Colonic mucosa (tissue), 4 donors: ENCODE data around the gene CCL16. TPM values are rescaled to one million over a fixed set of nuclear protein-coding genes. Genes with fewer than 3 reads are reported as not detected.

Experiments used
- DNase-seq: peaks from one replicate; pipeline ENCODE4 v3.0.0-alpha.2; 2020
- H3K27ac ChIP-seq: fragments of 200-600 bp; one replicate; pipeline ENCODE4 v1.8.0; 2021
- H3K27me3 ChIP-seq: fragments of 200-600 bp; one replicate; pipeline ENCODE4 v1.8.0; 2021
- H3K36me3 ChIP-seq: fragments of 200-600 bp; one replicate; pipeline ENCODE4 v1.8.0; 2021
- H3K4me1 ChIP-seq: fragments of 200-600 bp; one replicate; pipeline ENCODE4 v1.8.0; 2021; ENCODE audit warnings: mild to moderate bottlenecking
- H3K4me3 ChIP-seq: fragments of 200-600 bp; one replicate; pipeline ENCODE4 v1.8.0; 2021
- H3K9ac ChIP-seq, 2 donors: one replicate each; pipeline ENCODE4 v1.7.0; 2013; ENCODE audit warnings: control low read depth in 2 of 2, low read depth in 2 of 2, low read length in 2 of 2
- H3K9me3 ChIP-seq: fragments of 200-600 bp; one replicate; pipeline ENCODE4 v1.8.0; 2021
- intact Hi-C: fragments of 100-400 bp; cut with DNase I; formaldehyde crosslinking; loops from one replicate; pipeline ENCODE4 v1.14.1; 2022
- total RNA-seq, 2 donors: library from RNA; stranded (reverse); fragmentation: NEBNext Ultra II Directional in 1 of 2; extraction: Animal tissue kit (Norgen Biotek cat#: 25700) in 1 of 2; gene quantifications; one replicate each; pipeline ENCODE4 v1.2.1, GENCODE V29; 2021
- TF ChIP-seq, protein P1 (sequence below): fragments of 200-600 bp; IDR thresholded peaks from one replicate; pipeline ENCODE4 v1.8.0; 2022; ENCODE audit warnings: antibody characterized with exemption, mild to moderate bottlenecking
- donor health status: healthy.
- donor health status: DM: no; HTN: no; CAD: no.
- donor health status: DM: no; HTN: no; CAD: no.

The CCL16 gene
- total RNA-seq, 2 donors from 2014 or later = not detected

DNA sequence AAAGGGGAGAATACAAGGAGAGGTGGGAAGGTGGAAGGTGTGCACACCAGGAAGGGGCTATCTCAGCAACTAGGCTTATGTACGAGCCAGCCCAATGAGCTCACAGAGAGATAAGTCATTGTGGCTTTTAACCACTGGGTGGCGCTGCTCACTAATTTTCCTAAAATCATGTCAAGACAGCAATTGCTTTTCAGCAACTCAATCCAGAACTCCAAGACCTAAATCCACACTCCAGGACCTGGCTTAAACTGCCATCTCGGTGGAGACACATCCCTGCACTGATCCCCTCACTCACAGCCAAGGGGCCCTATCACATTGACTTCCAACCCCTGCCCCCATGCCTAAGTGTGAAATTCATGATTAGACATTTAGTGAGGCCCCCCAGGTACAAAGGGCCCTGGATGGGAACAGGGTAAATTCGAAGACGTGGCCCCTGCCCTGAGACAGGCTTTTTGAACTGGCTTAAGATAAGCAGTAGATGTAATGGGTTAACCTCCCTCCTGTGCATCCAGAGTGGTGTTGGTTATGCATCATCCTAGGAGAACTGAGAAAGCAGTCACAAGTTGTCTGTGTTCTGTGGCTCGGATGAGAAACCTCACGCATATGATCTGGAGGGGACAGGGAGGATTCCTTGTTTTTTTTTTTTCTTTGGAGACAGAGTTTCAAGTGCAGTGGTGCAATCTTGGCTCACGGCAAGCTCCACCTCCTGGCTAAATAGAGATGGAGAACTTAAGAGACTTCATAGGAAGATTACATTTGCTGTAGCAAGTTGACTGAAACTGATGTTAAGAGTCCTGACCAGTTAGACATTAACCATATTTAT lies 11.5 kb downstream of the CCL16 start:
- Histone ChIP-seq H3K27me3 (no peaks in the 10 kb centered on the region), H3K36me3 (no peaks in the 10 kb centered on the region), H3K4me1 (no peaks in the 10 kb centered on the region), H3K4me3 (no peak overlapping the region), H3K9me3 (no peaks in the 10 kb centered on the region), H3K9ac (no peak overlapping the region), H3K27ac (no peak overlapping the region)
- peak; percentile 91 for DNase-seq
- intact Hi-C loops = loop anchor here (2.0 to 10.0 kb wide), 2 partner anchors 179 to 515 kb away; partner anchors contain the start of gene ZNHIT3
- TF ChIP-seq, protein P1, sequence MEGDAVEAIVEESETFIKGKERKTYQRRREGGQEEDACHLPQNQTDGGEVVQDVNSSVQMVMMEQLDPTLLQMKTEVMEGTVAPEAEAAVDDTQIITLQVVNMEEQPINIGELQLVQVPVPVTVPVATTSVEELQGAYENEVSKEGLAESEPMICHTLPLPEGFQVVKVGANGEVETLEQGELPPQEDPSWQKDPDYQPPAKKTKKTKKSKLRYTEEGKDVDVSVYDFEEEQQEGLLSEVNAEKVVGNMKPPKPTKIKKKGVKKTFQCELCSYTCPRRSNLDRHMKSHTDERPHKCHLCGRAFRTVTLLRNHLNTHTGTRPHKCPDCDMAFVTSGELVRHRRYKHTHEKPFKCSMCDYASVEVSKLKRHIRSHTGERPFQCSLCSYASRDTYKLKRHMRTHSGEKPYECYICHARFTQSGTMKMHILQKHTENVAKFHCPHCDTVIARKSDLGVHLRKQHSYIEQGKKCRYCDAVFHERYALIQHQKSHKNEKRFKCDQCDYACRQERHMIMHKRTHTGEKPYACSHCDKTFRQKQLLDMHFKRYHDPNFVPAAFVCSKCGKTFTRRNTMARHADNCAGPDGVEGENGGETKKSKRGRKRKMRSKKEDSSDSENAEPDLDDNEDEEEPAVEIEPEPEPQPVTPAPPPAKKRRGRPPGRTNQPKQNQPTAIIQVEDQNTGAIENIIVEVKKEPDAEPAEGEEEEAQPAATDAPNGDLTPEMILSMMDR = peak; percentile 82

DNA sequence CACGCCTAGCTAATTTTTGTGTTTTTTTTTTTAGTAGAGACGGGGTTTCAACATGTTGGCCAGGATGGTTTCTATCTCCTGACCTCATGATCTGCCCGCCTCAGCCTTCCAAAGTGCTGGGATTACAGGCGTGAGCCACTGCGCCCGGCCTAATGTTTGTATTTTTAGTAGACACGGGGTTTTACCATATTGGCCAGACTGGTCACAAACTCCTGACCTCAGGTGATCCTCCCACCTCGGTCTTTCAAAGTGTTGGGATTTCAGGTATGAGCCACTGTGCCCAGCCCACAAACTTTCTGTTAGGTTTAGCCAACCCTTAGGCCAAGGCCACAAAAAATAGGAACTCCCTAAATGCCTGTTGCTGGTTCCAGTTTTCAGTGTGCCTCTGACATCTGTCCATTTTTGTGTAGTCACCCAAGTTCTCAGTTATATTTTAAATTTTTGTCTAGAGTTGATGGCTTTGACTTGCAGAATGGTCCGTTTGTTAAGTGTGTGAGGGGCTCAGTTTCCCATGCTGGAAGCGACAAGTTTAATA lies 12.7 kb downstream of the CCL16 start:
- Histone ChIP-seq H3K4me1 (no peaks in the 10 kb centered on the region), H3K27me3 (no peaks in the 10 kb centered on the region), H3K4me3 (no peak overlapping the region), H3K27ac (no peak overlapping the region), H3K36me3 (no peaks in the 10 kb centered on the region), H3K9me3 (no peaks in the 10 kb centered on the region), H3K9ac (no peak overlapping the region)
- TF ChIP-seq, protein P1 = no peak
- no peak for DNase-seq
- intact Hi-C loops = loop anchor here (2.0 kb wide), 1 partner anchor 180 kb away; no protein-coding TSS in a partner anchor

DNA sequence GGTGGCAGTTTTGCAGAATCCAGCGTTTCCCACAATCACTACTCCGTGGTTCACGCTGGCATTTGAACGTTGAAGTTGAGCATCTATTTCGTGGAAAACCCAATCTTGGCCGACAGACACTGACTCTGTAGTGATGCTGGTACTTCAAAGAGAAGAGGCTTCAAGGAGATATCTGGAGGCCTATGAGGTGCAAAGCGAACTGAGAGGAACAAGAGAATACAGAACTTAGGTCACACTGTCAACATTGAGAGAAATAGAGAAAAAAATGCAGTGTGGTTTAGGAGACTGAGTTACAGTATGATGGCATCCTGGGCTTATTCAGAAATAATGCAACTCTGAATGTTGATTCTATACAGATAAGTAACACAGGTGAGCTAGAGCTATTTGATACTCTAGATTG lies 16.0 kb downstream of the CCL16 start:
- Histone ChIP-seq H3K4me1 (no peaks in the 10 kb centered on the region), H3K9ac (no peak overlapping the region), H3K4me3 (no peak overlapping the region), H3K36me3 (no peaks in the 10 kb centered on the region), H3K27me3 (no peaks in the 10 kb centered on the region), H3K27ac (no peak overlapping the region), H3K9me3 (no peaks in the 10 kb centered on the region)
- no peak for DNase-seq
- TF ChIP-seq, protein P1 = no peak
- intact Hi-C loops = no loop called here

DNA sequence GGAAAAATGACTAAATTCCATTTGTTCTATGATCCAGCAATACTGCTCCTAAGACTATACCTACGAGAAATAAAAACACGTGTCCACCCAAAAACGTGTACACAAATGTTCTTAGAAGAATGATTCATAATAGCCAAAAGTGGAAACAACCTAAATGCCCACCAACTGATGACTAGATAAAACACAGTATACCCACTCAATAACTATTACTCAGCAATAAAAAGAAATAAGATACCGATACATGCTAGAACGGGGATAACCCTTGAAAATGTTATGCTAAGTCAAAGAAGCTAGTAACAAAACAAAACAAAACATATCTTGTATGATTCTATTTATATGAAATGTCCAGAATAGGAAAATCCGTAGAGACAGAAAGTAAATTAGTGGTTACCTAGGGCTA lies 17.6 kb downstream of the CCL16 start:
- intact Hi-C loops = no loop called here
- H3K4me1 ChIP-seq = no peaks in the 10 kb centered on the region
- no peaks in the 10 kb centered on the region for H3K9me3 ChIP-seq
- no peak overlapping the region for H3K27ac ChIP-seq
- no peak for DNase-seq
- H3K4me3 ChIP-seq = no peak overlapping the region
- H3K36me3 ChIP-seq = no peaks in the 10 kb centered on the region
- TF ChIP-seq, protein P1 = no peak
- H3K9ac ChIP-seq = no peak overlapping the region
- no peaks in the 10 kb centered on the region for H3K27me3 ChIP-seq

DNA sequence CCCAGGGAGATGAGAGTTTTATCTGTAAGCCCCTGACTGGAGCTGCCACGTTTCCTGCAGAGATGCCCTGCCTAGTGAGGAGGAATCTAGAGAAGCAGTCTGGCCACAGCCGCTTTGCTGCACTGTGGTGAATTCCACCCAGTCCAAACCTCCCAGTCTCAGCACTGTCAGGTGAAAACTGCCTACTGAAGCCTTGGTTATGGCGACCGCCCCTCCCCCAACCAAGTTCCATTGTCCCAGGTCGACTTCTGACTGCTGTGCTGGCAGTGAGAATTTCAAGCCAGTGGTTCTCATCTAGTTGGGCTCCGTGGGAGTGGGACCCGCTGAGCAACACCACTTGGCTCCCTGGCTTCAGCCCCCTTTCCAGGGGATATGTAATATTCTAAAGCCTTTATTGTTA lies 27.6 kb downstream of the CCL16 start:
- H3K27ac ChIP-seq = no peak overlapping the region
- intact Hi-C loops = no loop called here
- H3K36me3 ChIP-seq = no peaks in the 10 kb centered on the region
- no peak overlapping the region for H3K9ac ChIP-seq
- no peaks in the 10 kb centered on the region for H3K9me3 ChIP-seq
- TF ChIP-seq, protein P1 = no peak
- no peak overlapping the region for H3K4me3 ChIP-seq
- no peaks in the 10 kb centered on the region for H3K27me3 ChIP-seq
- DNase-seq = no peak
- no peaks in the 10 kb centered on the region for H3K4me1 ChIP-seq
